AG04450 (cell line): ENCODE data around the gene FOXP2. TPM values are rescaled to one million over a fixed set of nuclear protein-coding genes. Genes with fewer than 3 reads are reported as not detected.

Source experiments
- CTCF ChIA-PET: fragments of 300-600, 350-600 bp; formaldehyde crosslinking; extraction: SDS; loops from one replicate; lab custom pipeline; 2022; ENCODE audit warnings: antibody characterized with exemption, inconsistent platforms; lab: Charles Lee
- POLR2A ChIA-PET: fragments of 350-600 bp; formaldehyde crosslinking; extraction: SDS; loops from one replicate; lab custom pipeline; 2021; ENCODE audit warnings: antibody characterized with exemption, inconsistent platforms; lab: Yijun Ruan, JAX
- DNase-seq: peaks from one replicate; pipeline ENCODE4 v3.0.0-alpha.2; 2011; ENCODE audit warnings: low read depth, low spot score
- H3K27ac ChIP-seq: one replicate; pipeline ENCODE4 v1.5.1; 2012; ENCODE audit warnings: low read depth, low read length, control low read depth
- H3K27me3 ChIP-seq: one replicate; pipeline ENCODE4 v1.6.0; 2012; ENCODE audit warnings: low read length; ENCODE audit not compliant: control insufficient read depth, insufficient read depth
- H3K4me3 ChIP-seq: 2 replicates; pipeline ENCODE4 v1.5.1; 2011; ENCODE audit warnings: mild to moderate bottlenecking, low read depth, low read length, control low read depth
- H3K9me3 ChIP-seq: 2 replicates; pipeline ENCODE4 v1.5.1; 2012; ENCODE audit warnings: low read length; ENCODE audit not compliant: control insufficient read depth, insufficient read depth
- polyA plus RNA-seq: library from polyadenylated mRNA; depleted of rRNA; stranded (reverse); fragments of >200 nt; gene quantifications from 2 replicates; pipeline ENCODE4 v1.2.3, GENCODE V29; 2011
- TF ChIP-seq, protein P1 (sequence below): IDR thresholded peaks from 2 replicates; pipeline ENCODE4 v1.5.1; 2011; ENCODE audit warnings: low read depth, low read length, control low read depth, inconsistent platforms

FOXP2 gene
- polyA plus RNA-seq, 1 experiment: 2.8 TPM

DNA sequence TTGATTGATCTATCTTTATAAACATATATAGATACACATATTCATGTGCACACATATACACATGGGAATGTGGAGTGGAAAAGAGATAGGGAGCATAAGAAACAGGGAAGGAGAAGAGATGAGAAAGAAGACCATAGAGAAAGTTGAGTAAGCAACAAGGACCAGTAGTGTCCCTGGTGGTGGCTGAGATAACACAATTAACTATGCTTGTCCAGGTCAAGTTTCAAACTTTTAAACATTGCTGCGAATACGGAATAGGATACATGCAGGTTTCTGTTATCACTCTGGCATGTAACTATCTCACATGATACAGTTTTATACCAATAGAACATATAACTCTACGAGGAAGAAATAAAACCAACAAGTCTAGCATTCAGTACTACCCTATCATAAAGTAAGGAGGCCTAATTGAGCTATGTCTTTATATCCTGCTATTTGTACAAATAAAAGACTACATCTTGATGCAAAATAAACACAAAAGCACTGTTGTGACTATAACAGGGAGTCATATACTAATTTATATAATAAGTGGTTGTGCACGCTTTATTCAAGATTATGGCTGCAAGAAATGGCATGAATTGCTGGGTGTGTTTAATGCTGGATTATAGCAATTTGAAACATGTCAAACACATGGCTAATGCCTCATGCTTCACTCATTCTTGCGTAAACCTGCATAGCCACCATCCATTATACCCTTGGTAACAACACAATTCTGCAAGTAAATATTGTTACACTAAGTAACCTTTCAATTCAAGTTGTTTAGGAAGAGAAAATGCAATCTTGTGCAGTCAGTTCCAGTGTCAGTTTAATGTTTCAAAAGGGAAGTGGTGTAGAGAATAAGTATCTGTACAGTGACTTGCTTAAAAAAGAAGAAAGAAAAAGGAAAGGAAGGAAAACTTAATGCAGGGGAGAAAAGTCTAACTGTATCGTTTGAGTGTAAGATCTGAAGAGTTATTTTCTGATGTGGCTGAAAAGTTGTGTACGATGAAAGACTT is 8.2 kb downstream of the FOXP2 start:
- POLR2A ChIA-PET: no interaction called here
- TF ChIP-seq, protein P1, sequence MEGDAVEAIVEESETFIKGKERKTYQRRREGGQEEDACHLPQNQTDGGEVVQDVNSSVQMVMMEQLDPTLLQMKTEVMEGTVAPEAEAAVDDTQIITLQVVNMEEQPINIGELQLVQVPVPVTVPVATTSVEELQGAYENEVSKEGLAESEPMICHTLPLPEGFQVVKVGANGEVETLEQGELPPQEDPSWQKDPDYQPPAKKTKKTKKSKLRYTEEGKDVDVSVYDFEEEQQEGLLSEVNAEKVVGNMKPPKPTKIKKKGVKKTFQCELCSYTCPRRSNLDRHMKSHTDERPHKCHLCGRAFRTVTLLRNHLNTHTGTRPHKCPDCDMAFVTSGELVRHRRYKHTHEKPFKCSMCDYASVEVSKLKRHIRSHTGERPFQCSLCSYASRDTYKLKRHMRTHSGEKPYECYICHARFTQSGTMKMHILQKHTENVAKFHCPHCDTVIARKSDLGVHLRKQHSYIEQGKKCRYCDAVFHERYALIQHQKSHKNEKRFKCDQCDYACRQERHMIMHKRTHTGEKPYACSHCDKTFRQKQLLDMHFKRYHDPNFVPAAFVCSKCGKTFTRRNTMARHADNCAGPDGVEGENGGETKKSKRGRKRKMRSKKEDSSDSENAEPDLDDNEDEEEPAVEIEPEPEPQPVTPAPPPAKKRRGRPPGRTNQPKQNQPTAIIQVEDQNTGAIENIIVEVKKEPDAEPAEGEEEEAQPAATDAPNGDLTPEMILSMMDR: peak; percentile 45
- Histone ChIP-seq H3K4me3 (no peak overlapping the region), H3K27me3 (no peaks in the 10 kb centered on the region), H3K9me3 (no peaks in the 10 kb centered on the region), H3K27ac (no peak overlapping the region)
- no peak for DNase-seq
- CTCF ChIA-PET: interaction anchor here (1.2 to 1.3 kb wide), 2 partner anchors 9 to 101 kb away, joined by 3 to 6 read pairs; partner anchors contain the start of gene FOXP2

DNA sequence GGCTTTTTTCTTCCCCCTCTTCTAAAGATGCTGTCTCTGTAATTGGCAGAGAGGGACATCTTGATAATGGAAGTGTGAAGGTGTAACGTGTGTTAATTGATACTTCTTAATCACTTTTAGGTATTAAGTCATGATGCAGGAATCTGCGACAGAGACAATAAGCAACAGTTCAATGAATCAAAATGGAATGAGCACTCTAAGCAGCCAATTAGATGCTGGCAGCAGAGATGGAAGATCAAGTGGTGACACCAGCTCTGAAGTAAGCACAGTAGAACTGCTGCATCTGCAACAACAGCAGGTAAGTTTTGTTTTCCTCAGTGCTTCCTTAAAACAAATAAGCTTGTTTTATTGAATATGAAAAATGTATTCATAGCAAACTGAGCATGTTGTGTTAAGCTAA is 11.8 kb downstream of the FOXP2 start:
- DNase-seq: no peak
- POLR2A ChIA-PET: no interaction called here
- H3K9me3 ChIP-seq: no peaks in the 10 kb centered on the region
- H3K27ac ChIP-seq: no peak overlapping the region
- H3K27me3 ChIP-seq: no peaks in the 10 kb centered on the region
- H3K4me3 ChIP-seq: no peak overlapping the region
- TF ChIP-seq, protein P1: no peak
- CTCF ChIA-PET: interaction anchor here (0.8 to 4.4 kb wide), 19 partner anchors 9 to 1425 kb away, joined by 3 to 42 read pairs (median 4); partner anchors contain the start of gene FOXP2

DNA sequence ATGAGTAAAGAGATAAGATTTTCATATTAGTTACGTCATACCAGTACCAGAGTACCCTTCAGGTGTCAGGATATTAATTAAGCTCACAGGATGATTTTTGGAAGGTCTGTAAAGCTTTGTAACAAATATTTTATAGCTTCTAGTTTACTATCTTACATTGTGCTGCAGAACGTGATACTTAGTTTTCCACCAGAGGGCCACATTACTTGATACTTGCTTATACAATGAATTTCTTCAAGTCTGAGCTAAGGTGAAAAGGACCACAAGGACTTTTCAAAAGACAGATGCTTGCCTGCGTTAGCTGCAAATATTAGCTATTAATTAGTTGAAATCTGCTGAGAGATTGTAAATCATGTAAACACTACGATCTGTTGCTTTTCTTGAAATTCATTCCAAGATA is 12.2 kb downstream of the FOXP2 start:
- DNase-seq: no peak
- H3K27me3 ChIP-seq: no peaks in the 10 kb centered on the region
- ChIA-PET CTCF (interaction anchor here (0.8 to 4.4 kb wide), 20 partner anchors 9 to 1425 kb away, joined by 3 to 42 read pairs (median 4); partner anchors contain the start of gene FOXP2), POLR2A (no interaction called here)
- H3K27ac ChIP-seq: no peak overlapping the region
- TF ChIP-seq, protein P1: peak; percentile 55
- no peak overlapping the region for H3K4me3 ChIP-seq
- H3K9me3 ChIP-seq: no peaks in the 10 kb centered on the region

DNA sequence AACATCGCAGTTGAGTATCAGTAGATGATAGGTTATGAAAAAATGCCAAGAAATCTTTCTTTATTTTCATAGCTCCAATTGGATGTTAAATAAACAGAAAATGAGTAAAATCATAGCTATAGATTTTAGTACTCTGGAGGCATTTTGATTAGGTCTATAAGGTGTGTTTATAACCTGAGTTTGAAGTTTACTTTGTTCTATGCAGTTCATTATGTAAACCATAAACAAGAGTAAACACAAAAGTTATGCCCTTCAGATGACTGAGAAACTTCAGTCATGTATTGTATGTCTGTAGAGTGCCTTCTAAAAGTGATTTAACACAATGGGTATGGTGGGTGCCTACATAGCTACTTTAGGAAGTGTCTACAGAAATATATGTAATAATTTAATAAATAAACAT is 13.6 kb downstream of the FOXP2 start:
- ChIA-PET POLR2A (no interaction called here), CTCF (interaction anchor here (1.7 to 4.4 kb wide), 5 partner anchors 17 to 1423 kb away, joined by 5 to 42 read pairs (median 25); no protein-coding TSS in a partner anchor)
- H3K9me3 ChIP-seq: no peaks in the 10 kb centered on the region
- no peak overlapping the region for H3K27ac ChIP-seq
- no peak for DNase-seq
- no peak overlapping the region for H3K4me3 ChIP-seq
- TF ChIP-seq, protein P1: no peak
- no peaks in the 10 kb centered on the region for H3K27me3 ChIP-seq

DNA sequence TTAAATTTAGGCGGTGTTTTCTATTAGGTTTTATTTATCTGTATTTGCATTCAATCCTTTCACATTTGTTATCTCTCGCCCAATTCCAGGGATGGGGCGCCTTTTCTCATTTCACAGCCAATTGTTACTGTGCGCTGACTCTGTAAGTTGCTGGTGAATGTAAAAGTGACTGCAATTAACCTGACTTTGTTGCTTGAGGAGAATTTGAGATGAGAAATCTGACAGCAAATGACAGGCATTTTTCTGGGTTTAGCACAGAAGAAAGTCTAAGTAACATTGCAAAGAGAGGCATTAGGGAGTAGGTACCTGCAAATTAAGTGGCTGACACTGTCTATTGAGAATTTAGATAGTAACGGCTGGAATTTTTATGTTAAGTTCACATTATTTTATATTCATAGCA is 16.6 kb downstream of the FOXP2 start:
- ChIA-PET POLR2A (no interaction called here), CTCF (no interaction called here)
- DNase-seq: no peak

More for the DNA sequence above, 16.6 kb downstream of the FOXP2 start:
- Histone ChIP-seq H3K9me3 (no peaks in the 10 kb centered on the region), H3K27ac (no peak overlapping the region), H3K27me3 (no peaks in the 10 kb centered on the region), H3K4me3 (no peak overlapping the region)
- TF ChIP-seq, protein P1: no peak
